Right lobe of liver (tissue), 6 donors: Measurements from ENCODE around the gene DNALI1. TPM values are rescaled to one million over a fixed set of nuclear protein-coding genes. Genes with fewer than 3 reads are reported as not detected.

ENCODE experiments used
- ATAC-seq, 4 donors: fragments of 200-7000 bp; cut with Tn5 transposase; one replicate each; pipeline ENCODE4 v1.9.1; 2020; ENCODE audit warnings: mild to moderate bottlenecking in 4 of 4, moderate library complexity in 4 of 4
- DNase-seq, 3 donors: peaks; one replicate each; pipeline ENCODE4 v3.0.0-alpha.2; 2020
- H3K27ac ChIP-seq, 3 donors: fragments of 200-600 bp; one replicate each; pipeline ENCODE4 v1.8.0; 2022
- H3K27me3 ChIP-seq, 2 donors: fragments of 200-600 bp; one replicate each; pipeline ENCODE4 v1.8.0; 2022
- H3K36me3 ChIP-seq, 4 donors: fragments of 200-600 bp; sonication (generic) in 1 of 4; one replicate each; pipeline versions ENCODE4 v1.5.1 to v1.8.0; 2017 to 2022; ENCODE audit warnings: control low read depth in 1 of 4
- H3K4me1 ChIP-seq, 4 donors: fragments of 200-600 bp; sonication (generic) in 1 of 4; one replicate each; pipeline versions ENCODE4 v1.5.1 to v1.8.0; 2017 to 2022; ENCODE audit warnings: control low read depth in 1 of 4
- H3K4me3 ChIP-seq, 3 donors: fragments of 200-600 bp; one replicate each; pipeline ENCODE4 v1.8.0; 2022
- H3K9me3 ChIP-seq, 4 donors: fragments of 200-600 bp; sonication (generic) in 1 of 4; one replicate each; pipeline versions ENCODE4 v1.5.1 to v1.8.0; 2017 to 2022; ENCODE audit warnings: control low read depth in 1 of 4
- CTCF ChIP-seq, 4 donors: fragments of 200-600 bp in 3 of 4; fragments of 450-650 bp in 1 of 4; IDR thresholded peaks; one replicate each; pipeline versions ENCODE4 v1.5.1 to v1.8.0; 2016 to 2022; ENCODE audit warnings: antibody characterized with exemption in 4 of 4, mild to moderate bottlenecking in 2 of 4
- POLR2A ChIP-seq: fragments of 450-650 bp; IDR thresholded peaks from one replicate; pipeline ENCODE4 v1.6.1; 2017; ENCODE audit warnings: antibody characterized with exemption, mild to moderate bottlenecking
- WGBS: methylation state at CpG from one replicate; pipeline ENCODE4 v1.1.6; 2018; ENCODE audit warnings: low coverage, low lambda C conversion rate; ENCODE audit not compliant: insufficient coverage; ENCODE audit errors: missing lambda C conversion rate; 5-methylcytosine and 5-hydroxymethylcytosine counted together
- intact Hi-C, 2 donors: fragments of 100-400 bp; cut with DNase I; formaldehyde crosslinking; loops; one replicate each; pipeline versions ENCODE4 v1.11.2 to v1.14.1; 2022
- total RNA-seq, 6 experiments: library from RNA; depleted of rRNA in 2 of 6; stranded (reverse); fragments of >200 nt in 2 of 6; fragmentation: NEBNext Ultra II Directional in 3 of 6; extraction: Animal tissue kit (Norgen Biotek cat#: 25700) in 3 of 6; gene quantifications; one replicate each; pipeline versions ENCODE4 v1.1.0 to v1.2.4, GENCODE V29; 2016 to 2023
- donor health status: DM: no; HTN: yes; CAD: no.
- donor health status: DM: no; HTN: no; CAD: no.
- donor health status: DM: no; HTN: no; CAD: no.
- donor health status: DM: no; HTN: yes; CAD: no.
- donor health status: DM: no; HTN: yes; CAD: no.

DNALI1 gene
- total RNA-seq, 6 experiments from 2014 or later = 4.1 to 13.6 (median 7.3) TPM

DNA sequence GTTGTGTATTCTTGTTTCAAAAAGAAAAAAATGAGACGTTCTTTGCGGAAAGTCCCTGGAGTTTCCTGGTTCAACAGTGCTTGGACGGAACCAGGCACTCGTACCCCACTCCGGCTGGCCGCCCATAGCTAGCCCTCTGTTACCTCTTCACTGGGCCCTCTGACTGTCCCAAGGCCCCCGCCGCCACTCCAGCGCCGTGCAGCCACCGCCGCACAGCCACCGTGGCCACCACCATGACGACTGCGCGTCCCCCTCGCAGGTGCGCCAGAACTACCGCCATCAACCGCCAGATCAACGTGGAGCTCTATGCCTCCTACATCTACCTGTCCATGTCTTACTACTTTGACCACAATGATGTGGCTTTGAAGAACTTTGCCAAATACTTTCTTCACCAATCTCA is 12.2 kb upstream of the DNALI1 start:
- 97% methylated on average over 7 of the region's 21 CpGs for WGBS
- intact Hi-C loops = no loop called here
- Histone ChIP-seq H3K4me1 (no peaks in the 10 kb centered on the region), H3K4me3 (no peak overlapping the region), H3K36me3 (peaks cover 0 to 52% (median 12%) of the 10 kb centered on the region in 4 donors), H3K27ac (no peak overlapping the region), H3K27me3 (no peaks in the 10 kb centered on the region), H3K9me3 (no peaks in the 10 kb centered on the region)
- TF ChIP-seq POLR2A (no peak), CTCF (IDR thresholded peaks at IDR 0.05) (no peak)
- no peak for DNase-seq
- ATAC-seq = peak in 1 of 4 donors; percentile 25

DNA sequence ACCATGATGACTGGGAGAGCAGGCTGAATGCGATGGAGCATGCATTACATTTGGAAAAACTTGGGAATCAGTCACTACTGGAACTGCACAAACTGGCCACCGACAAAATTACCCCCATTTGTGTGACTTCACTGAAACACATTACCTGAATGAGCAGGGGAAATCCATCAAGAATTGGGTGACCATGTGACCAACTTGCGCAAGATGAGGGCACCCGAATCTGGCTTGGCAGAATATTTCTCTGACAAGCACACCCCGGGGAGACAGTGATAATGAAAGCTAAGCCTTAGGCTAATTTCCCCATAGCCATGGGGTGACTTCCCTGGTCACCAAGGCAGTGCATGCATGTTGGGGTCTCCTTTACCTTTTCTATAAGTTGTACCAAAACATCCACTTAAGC is 11.7 kb upstream of the DNALI1 start:
- H3K36me3 ChIP-seq = peaks cover 0 to 50% (median 10%) of the 10 kb centered on the region in 4 donors
- H3K4me3 ChIP-seq = no peak overlapping the region
- intact Hi-C loops = no loop called here
- no peak overlapping the region for H3K27ac ChIP-seq
- DNase-seq (no peak), ATAC-seq (no peak)
- no peaks in the 10 kb centered on the region for H3K27me3 ChIP-seq
- WGBS = 44% methylated on average over 3 of the region's 5 CpGs
- no peaks in the 10 kb centered on the region for H3K9me3 ChIP-seq
- no peaks in the 10 kb centered on the region for H3K4me1 ChIP-seq
- TF ChIP-seq POLR2A (no peak), CTCF (IDR thresholded peaks at IDR 0.05) (no peak)

DNA sequence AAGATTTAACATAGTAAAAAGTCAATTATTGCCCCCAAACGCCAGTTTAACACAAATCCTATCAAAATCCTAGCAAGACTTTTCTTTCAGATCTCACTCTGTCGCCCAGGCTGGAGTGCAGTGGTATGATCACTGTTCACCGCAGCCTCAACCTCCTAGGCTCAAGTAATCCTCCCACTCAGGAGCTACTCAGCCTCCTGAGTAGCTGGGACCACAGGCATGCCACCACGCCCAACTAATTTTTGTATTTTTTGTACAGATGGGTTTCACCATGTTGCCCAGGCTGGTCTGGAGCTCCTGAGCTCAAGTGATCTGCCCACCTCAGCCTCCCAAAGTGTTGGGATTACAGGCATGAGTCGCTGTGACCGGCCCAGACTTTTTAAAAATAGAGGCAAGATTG is 7.4 kb upstream of the DNALI1 start:
- 94% methylated on average over 5 of the region's 6 CpGs for WGBS
- DNase-seq = no peak
- Histone ChIP-seq H3K27ac (no peak overlapping the region), H3K9me3 (no peaks in the 10 kb centered on the region), H3K36me3 (peaks cover 0 to 46% (median 12%) of the 10 kb centered on the region in 4 donors), H3K27me3 (no peaks in the 10 kb centered on the region), H3K4me3 (no peak overlapping the region), H3K4me1 (peaks cover 0 to 11% (median 4%) of the 10 kb centered on the region in 4 donors)
- intact Hi-C loops = no loop called here
- TF ChIP-seq CTCF (IDR thresholded peaks at IDR 0.05) = no peak
- no peak for TF ChIP-seq POLR2A
- no peak for ATAC-seq

GRCh38 chr1:37553598-37553926 is 3.2 kb upstream of the DNALI1 start:
- Histone ChIP-seq H3K36me3 (peaks cover 0 to 13% (median 5%) of the 10 kb centered on the region in 4 donors), H3K4me1 (peaks cover 0 to 15% (median 5%) of the 10 kb centered on the region in 4 donors), H3K4me3 (peak overlapping the region; percentile 88 to 100 (median 99)), H3K27me3 (no peaks in the 10 kb centered on the region), H3K9me3 (no peaks in the 10 kb centered on the region), H3K27ac (peak overlapping the region; percentile 78 to 86 (median 83))
- no peak for TF ChIP-seq CTCF (IDR thresholded peaks at IDR 0.05)
- ATAC-seq = no peak
- WGBS = 1% methylated on average over 8 of the region's 11 CpGs
- intact Hi-C loops = no loop called here
- no peak for DNase-seq
